Measurements from ENCODE around the gene NBEAL2.

NBEAL2 gene

GRCh38 chr3:46944191-46944590 is 35.3 kb upstream of the NBEAL2 start (continued):
- TF ChIP-seq ZSCAN4 (tag by site-specific recombination; IDR thresholded peaks at IDR 0.05) (no peak), ZBTB1 (tag by site-specific recombination; IDR thresholded peaks at IDR 0.05) (no peak)

DNA sequence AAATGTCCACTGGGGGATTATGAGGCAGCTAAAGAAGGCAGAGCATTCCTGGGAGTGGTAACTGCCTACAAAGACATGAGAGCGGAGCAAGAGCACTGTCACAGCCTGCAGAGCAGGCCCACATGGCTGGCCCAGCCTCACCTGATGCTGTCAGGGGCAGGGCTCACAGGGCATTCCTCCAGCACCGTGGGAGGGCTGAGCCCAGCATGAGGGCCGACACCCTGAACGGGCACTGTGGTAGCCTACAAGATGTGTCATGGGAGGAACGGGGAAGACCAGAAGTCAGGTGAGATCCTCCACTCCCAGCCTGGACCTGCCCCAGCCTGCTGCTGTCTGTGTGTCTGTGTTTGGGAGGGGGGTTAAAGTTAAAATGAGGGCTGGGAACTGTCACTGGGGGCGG is 33.0 kb upstream of the NBEAL2 start:
- ChIA-PET POLR2A (no interaction called here), CTCF (interaction anchor here (0.6 to 1.2 kb wide), 2 partner anchors 10 to 23 kb away, joined by 3 to 4 read pairs; no protein-coding TSS in a partner anchor)
- Histone ChIP-seq H3K36me3 (ENCODE audit: control insufficient read depth in 2 of 2, insufficient read depth in 1 of 2, low read length in 2 of 2) (peaks cover 0 to 29% of the 10 kb centered on the region in 2 experiments; a peak in 1 of 3 replicates), H3K9me3 (ENCODE audit: control insufficient read depth, insufficient read depth, low read depth, low read length) (no peaks in the 10 kb centered on the region), H3K4me1 (ENCODE audit: control insufficient read depth, insufficient read depth, low read length) (peaks cover 8% of the 10 kb centered on the region), H3K27ac (ENCODE audit: extremely low read depth, low read depth, low read length) (no peak overlapping the region), H3K4me3 (ENCODE audit: low read depth, low read length) (no peak overlapping the region)
- TF ChIP-seq ZNF10 (tag by site-specific recombination; IDR thresholded peaks at IDR 0.05), result no peak
- no peak for TF ChIP-seq ZIC2 (tag by site-specific recombination; IDR thresholded peaks at IDR 0.05)
- TF ChIP-seq OVOL3 (tag by site-specific recombination; IDR thresholded peaks at IDR 0.05), result no peak

- H3K4me1 ChIP-seq (ENCODE audit: control insufficient read depth, insufficient read depth, low read length), result peaks cover 8% of the 10 kb centered on the region
- ChIA-PET CTCF (interaction anchor here (1.2 to 1.3 kb wide), 2 partner anchors 11 to 23 kb away, joined by 4 to 8 read pairs; no protein-coding TSS in a partner anchor), POLR2A (no interaction called here)
- H3K9me3 ChIP-seq (ENCODE audit: control insufficient read depth, insufficient read depth, low read depth, low read length), result no peaks in the 10 kb centered on the region
- no peak overlapping the region for H3K4me3 ChIP-seq (ENCODE audit: low read depth, low read length)
- peaks cover 0 to 24% of the 10 kb centered on the region in 2 experiments; a peak in 1 of 3 replicates for H3K36me3 ChIP-seq (ENCODE audit: control insufficient read depth in 2 of 2, insufficient read depth in 1 of 2, low read length in 2 of 2)
- no peak overlapping the region for H3K27ac ChIP-seq (ENCODE audit: extremely low read depth, low read depth, low read length)
- TF ChIP-seq ZNF184 (tag by site-specific recombination; IDR thresholded peaks at IDR 0.05) (no peak), KLF8 (tag by site-specific recombination; IDR thresholded peaks at IDR 0.05) (no peak), ZNF174 (tag by site-specific recombination; IDR thresholded peaks at IDR 0.05) (no peak), WT1 (tag by site-specific recombination; IDR thresholded peaks at IDR 0.05) (no peak), SP3 (tag by site-specific recombination; IDR thresholded peaks at IDR 0.05) (no peak), IKZF3 (tag by site-specific recombination; IDR thresholded peaks at IDR 0.05) (no peak), ZNF423 (tag by site-specific recombination; IDR thresholded peaks at IDR 0.05) (no peak), ZNF2 (tag by site-specific recombination; IDR thresholded peaks at IDR 0.05) (no peak), HOXA7 (CRISPR knock-in tag; IDR thresholded peaks at IDR 0.05; ENCODE audit: borderline replicate concordance) (no peak), TRIM28 (IDR thresholded peaks at IDR 0.05; ENCODE audit: borderline replicate concordance, low read length) (no peak), ZNF645 (tag by site-specific recombination; IDR thresholded peaks at IDR 0.05) (no peak), ZBTB11 (tag by site-specific recombination; conservative IDR thresholded peaks at IDR 0.05; ENCODE audit: low read depth) (no peak), OSR2 (tag by site-specific recombination; IDR thresholded peaks at IDR 0.05) (no peak), ZNF792 (tag by site-specific recombination; IDR thresholded peaks at IDR 0.05) (no peak), ZNF830 (tag by site-specific recombination; IDR thresholded peaks at IDR 0.05; ENCODE audit: low read depth) (no peak), ZNF529 (tag by site-specific recombination; IDR thresholded peaks at IDR 0.05; ENCODE audit: insufficient replicate concordance) (no peak)
- TF ChIP-seq, protein P1, sequence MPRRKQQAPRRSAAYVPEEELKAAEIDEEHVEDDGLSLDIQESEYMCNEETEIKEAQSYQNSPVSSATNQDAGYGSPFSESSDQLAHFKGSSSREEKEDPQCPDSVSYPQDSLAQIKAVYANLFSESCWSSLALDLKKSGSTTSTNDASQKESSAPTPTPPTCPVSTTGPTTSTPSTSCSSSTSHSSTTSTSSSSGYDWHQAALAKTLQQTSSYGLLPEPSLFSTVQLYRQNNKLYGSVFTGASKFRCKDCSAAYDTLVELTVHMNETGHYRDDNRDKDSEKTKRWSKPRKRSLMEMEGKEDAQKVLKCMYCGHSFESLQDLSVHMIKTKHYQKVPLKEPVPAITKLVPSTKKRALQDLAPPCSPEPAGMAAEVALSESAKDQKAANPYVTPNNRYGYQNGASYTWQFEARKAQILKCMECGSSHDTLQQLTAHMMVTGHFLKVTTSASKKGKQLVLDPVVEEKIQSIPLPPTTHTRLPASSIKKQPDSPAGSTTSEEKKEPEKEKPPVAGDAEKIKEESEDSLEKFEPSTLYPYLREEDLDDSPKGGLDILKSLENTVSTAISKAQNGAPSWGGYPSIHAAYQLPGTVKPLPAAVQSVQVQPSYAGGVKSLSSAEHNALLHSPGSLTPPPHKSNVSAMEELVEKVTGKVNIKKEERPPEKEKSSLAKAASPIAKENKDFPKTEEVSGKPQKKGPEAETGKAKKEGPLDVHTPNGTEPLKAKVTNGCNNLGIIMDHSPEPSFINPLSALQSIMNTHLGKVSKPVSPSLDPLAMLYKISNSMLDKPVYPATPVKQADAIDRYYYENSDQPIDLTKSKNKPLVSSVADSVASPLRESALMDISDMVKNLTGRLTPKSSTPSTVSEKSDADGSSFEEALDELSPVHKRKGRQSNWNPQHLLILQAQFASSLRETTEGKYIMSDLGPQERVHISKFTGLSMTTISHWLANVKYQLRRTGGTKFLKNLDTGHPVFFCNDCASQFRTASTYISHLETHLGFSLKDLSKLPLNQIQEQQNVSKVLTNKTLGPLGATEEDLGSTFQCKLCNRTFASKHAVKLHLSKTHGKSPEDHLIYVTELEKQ (tag by site-specific recombination; IDR thresholded peaks at IDR 0.05; ENCODE audit: borderline replicate concordance), result no peak
- TF ChIP-seq, protein P2, sequence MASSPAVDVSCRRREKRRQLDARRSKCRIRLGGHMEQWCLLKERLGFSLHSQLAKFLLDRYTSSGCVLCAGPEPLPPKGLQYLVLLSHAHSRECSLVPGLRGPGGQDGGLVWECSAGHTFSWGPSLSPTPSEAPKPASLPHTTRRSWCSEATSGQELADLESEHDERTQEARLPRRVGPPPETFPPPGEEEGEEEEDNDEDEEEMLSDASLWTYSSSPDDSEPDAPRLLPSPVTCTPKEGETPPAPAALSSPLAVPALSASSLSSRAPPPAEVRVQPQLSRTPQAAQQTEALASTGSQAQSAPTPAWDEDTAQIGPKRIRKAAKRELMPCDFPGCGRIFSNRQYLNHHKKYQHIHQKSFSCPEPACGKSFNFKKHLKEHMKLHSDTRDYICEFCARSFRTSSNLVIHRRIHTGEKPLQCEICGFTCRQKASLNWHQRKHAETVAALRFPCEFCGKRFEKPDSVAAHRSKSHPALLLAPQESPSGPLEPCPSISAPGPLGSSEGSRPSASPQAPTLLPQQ (tag by site-specific recombination; IDR thresholded peaks at IDR 0.05), result no peak
Measured at GRCh38 chr3:46946856-46947545, 32.5 kb upstream of the NBEAL2 start.

All from HEK293 (cell line).